Measurements from ENCODE around the gene FBXL16. TPM values are rescaled to one million over a fixed set of nuclear protein-coding genes. Genes with fewer than 3 reads are reported as not detected.
A peak's percentile ranks its signal among the peaks of the same experiment; 100 is the strongest.
"Not testable (repeated sequence)": the region's sequence is repeated elsewhere in the genome, so short reads cannot be mapped to it uniquely, and the experiment has no call there.

The FBXL16 gene
- total RNA-seq, 2 donors from 2014 or later, result 1.2 to 3.1 TPM

DNA sequence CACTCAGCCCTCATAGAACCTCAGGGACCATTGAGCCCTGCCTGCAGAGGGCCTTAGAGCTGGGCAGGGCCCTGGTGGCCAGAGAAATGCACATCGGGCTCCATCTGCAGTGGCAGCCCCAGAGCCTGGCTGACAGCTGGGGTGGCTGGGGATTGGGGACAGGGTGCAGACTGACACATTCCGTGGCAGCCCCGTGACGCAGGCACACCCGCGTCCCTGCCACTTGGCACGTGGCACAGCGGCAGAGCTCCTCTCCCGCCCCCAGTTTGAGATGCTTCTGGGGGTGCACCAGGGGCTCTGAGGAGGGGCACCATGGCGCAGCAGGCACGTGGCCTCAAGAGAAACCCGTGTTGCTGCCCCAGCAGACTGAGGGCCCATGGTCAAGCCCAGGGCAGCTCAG, 2.2 kb downstream of the FBXL16 start:
- DNase-seq, result no peak
- intact Hi-C loops (cut with DNase I, micrococcal nuclease), result loop anchor here in 1 of 2 donors (10.0 kb wide), 1 partner anchor 51 kb away; no protein-coding TSS in a partner anchor
- no peak for ATAC-seq

DNA sequence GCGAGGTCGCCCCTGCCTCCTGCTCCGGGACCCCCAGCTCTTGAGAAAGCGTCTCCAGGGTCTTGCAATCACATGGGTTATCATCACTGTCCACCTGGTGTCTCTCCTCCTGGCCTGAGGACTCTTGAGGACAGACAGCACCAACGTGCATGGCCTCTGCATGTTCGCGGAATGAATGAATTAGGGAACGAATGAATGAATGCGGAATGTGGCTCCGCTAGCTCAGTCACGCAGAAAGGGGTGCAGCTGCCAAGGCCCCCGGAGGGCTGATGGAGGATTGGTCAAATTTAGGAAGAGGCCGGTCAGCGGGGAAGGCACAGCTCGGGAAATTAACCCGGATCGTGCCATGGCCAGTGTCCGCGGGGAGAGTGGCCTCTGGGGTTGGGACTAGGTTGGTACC, 3.3 kb downstream of the FBXL16 start:
- no peak for ATAC-seq
- no peak for DNase-seq
- intact Hi-C loops (cut with DNase I, micrococcal nuclease), result loop anchor here in 1 of 2 donors (10.0 kb wide), 1 partner anchor 52 kb away; no protein-coding TSS in a partner anchor

DNA sequence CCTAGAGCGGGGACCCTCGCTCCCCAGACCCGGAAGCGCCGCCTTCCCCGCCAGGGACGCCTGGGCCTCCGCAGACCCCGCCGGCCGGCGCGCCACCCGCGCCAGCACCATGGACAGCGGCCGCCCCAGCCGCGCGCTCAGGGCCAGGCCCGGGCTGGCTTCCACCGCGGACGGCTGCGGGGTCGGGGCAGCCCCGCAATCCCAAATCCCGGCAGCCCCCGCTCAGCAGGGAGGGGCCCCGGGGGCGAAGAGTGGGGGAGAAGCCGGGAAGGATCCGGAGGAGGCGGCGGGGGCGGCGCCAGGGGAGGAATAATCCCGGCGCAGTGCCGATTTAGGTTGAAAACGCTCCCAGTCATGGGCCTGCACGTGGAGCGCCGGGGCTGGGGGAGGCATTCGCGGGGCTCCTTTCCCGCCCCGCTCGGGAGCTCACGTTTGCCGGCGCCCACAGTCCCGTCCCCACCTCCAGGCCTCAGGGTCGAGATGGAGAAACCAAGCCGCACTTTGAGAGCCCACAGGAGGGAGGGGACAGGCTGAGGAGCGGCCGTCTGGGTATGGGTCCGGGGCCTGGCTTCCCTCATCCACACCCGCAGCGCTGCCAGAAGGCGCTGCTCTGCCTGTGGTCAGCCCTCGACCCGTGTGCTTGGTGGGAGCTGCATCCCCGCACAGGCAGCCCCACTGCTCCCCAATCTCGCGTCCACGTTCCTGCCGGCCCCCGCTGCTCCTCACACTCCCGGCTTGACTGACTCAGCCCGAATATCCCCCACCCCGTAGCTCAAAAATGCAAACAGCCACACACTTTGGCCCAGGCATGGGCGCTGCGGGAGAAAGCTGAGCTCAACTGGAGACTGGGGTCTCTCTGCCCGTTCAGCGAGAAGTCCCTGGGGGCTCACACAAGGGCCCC, 4.7 kb downstream of the FBXL16 start:
- no peak for DNase-seq
- peak; percentile 16 for ATAC-seq
- intact Hi-C loops (cut with DNase I, micrococcal nuclease), result loop anchor here in 1 of 2 donors (10.0 kb wide), 1 partner anchor 54 kb away; no protein-coding TSS in a partner anchor

DNA sequence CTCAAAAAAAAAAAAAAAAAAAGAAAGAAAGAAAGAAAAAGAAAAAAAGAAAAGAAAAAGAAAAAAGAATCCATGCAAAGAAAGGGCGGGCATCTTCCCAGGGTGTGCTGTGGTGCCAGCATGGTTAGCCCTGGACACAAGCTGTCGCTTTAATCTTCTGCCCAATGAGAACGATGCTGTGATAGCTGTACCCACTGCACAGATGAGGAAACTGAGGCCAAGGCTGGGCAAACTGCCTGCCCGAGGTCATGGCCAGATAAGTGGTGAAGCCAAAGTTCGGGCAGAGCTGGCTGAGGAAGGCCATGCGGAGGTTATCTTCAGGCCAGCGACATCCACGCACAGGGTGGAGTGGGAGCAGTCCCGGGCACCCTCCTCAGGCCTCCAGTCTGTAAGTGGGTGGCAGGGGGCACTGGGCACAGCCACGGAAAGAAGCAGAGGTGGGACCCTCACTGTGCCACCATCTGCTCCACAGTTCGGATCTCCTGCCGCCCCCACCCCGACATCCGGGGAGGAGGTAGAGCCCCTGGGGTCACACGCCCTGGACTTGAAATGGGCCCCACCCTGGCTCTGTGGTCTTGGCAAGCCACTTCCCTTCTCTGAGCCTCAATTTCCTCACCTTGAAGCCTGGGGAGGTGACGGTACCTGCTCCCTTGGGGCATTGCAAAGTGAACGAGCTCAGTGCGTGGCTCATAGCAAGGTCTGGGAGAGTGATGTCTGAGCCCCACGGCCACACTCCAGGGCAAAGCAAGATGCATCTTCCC, 6.5 kb downstream of the FBXL16 start:
- DNase-seq (no peak), ATAC-seq (no peak)
- intact Hi-C loops (cut with DNase I, micrococcal nuclease), result no loop called here

DNA sequence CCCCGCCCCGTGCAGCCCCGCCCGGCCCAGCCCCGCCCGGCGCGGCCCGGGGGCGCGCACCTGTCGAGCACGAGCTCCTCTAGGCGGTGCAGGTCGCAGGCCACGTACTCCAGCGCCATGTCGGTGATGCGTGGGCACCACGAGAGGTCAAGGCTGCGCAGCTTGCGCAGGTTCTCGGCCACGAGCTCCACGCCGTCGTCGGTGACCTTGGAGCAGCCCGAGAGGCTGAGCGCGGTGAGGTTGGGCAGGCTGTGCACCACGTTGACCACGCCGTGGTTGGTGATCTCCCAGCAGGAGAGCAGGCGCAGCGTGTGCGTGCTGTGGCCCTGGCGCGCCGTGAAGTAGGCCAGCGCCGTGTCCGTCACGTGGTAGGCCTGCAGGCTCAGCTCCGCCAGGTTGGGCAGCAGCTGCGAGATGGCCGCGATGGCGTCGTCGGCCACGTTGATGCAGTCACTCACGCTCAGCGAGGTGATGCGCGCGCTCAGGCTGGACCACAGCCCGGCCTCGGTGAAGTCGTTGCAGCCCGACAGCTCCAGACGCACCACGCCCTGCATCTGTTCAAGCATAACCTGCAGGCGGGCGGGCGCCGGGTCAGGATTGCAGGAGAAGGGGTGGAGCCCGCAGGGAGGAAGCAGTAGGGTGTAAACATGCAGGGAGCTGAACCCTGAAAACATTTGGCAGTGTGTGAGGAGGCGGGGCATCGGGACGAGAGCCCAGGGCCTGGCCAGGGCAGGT, 10.1 kb downstream of the FBXL16 start:
- peak; percentile 89 to 92 for DNase-seq

DNA sequence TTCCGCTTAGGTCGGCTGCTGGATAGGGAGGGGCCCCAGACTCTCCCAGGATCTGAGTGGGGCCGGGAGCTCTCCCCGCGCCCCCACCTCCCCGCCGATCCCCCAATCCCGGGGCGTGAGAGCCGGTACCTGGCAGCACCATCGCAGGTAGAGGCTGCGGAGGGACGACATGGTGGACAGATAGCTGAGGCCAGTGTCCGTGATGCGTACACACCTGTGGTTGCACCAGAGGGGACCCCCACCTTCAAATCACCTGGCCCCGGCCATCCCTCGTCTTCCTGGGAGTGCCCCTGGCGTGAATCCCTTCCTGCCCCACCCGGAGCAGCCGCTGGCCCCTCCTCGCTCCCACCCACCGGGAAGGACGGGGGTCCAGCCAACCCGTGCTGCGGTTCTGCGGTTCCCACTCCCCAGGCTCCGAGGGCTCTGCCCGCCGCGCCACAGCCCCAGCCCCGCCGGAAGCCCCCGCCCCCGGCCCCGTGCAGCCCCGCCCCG, 10.7 kb downstream of the FBXL16 start:
- DNase-seq (no peak), ATAC-seq (no peak)
- intact Hi-C loops (cut with DNase I, micrococcal nuclease), result no loop called here

More for the DNA sequence above, 10.1 kb downstream of the FBXL16 start:
- peak; percentile 86 for ATAC-seq
- intact Hi-C loops (cut with DNase I, micrococcal nuclease), result no loop called here

DNA sequence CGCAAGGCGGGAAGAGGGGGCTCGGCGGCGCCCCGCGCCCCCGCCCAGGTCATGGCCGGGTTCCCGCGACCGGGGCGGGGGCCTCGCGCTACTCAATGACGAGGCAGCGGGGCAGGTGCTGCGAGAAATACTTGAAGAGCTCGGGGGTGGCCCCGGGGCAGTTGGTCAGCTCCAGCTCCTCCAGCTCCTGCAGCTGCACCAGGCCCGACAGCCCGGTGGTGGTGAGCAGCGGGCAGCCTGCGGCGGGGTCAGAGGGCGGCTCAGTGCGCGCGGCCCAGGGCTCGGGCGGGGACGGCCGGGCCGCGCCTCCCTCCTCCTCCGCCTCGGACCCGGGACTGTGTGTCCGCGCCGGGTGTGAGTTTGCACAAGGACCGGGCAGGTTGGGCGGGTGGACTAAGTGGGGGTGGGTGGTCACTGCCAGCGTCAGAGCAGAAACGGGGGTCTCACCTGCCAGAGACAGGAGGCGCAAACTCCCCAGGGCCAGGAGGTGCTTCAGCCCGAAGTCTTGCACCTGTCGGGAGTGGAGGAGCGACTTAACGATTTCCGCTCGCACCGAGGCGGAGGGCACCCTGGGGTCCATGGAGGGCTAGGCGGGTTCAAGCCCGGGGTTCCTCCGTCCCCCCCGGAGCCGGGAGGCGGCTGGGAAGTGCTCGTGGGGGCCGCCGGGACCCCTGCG, 11.3 kb downstream of the FBXL16 start:
- ATAC-seq (no peak), DNase-seq (no peak)
- intact Hi-C loops (cut with DNase I, micrococcal nuclease), result no loop called here

DNA sequence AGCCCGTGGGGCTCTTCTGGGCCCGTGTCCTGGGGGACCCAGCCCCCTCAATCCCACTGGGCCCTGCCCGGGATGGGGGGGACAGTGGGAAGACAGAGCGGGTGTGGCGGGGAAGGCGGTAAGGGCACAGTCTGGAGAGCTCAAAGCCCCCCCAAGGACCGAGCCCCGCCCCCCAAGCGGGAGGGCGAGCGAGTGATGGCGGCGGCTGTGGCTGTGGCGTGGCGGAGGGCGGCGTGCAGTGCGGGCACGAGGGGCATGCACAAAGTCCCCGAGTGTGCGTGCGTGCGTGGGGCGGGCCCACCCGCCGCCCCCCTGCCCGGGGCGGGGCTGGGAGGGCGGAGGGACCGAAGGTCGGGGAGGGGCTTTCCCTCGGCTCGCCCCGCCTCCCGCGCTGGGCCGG, 11.8 kb downstream of the FBXL16 start:
- ATAC-seq (no peak), DNase-seq (no peak)
- intact Hi-C loops (cut with DNase I, micrococcal nuclease), result no loop called here

DNA sequence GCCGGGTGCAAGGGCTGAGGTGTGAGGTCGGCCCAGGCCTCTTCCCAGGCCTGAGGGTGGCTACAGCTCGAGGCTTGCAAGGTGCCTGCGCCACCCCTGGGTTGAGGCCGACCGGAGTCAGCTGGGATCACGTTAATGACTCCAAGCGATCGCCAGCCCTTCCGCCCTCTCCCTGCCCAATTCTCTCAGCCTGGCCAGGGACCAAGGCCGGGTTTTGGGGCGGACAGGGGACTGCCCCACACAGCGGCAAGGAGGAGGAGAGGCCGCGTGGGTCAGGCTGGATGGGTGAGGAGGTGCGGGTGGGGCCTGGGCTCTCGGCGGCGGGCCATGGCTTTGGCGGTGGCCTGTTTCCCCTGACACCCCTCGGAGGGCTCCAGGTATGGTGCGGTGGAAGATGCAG, 12.2 kb downstream of the FBXL16 start:
- ATAC-seq (no peak), DNase-seq (no peak)
- intact Hi-C loops (cut with DNase I, micrococcal nuclease), result no loop called here

DNA sequence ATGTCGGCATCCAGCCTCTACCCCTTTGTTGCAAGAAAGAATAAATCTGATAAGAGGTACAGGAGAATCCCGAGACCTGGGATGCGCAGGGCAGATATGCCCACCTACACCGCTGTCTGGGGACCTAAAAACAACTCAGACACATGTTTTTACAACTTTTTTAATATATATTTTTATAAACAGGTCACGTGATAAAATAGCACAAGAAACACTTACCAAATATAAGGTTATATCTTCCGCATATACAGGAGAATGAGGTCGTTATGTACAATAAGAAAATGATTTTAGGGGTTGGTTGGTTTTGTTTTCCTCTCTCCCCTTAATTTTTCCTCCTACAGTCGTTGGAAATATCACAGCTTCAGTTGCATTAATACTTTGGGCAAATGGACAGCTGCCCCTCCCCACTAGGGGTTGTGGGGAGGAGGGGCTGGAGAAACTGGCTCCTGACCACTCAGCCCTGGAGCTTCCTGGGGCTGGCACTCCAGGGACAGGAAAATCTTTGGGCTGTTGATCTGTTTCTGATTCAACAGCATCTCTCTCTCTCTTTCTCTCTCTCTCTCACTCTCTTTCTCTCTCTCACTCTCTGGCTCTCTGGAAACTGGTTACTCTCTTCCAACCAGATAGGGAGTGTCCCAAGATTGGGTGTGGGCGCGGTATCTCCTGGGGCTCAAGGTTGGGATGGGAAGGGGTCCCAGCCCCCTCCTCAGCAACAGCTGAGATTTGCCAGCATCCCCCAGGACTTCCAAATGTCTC, 13.1 kb downstream of the FBXL16 start:
- intact Hi-C loops (cut with DNase I, micrococcal nuclease), result no loop called here
- no peak for DNase-seq
- no peak for ATAC-seq

DNA sequence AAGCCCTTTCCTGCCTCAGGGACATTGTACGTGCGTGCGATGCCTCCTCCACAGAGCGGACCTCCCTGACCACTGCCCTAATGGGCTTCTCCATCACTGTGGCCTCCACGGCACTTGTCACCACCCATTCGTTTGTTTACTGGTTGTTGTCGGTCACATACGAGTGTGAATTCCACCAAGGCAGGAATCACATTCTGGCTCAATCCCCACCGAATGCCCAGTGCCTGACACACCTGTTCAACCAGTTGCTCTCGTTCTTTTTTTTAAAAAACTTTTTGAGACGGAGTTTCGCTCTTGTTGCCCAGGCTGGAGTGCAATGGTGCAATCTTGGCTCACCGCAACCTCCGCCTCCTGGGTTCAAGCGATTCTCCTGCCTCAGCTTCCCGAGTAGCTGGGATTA, 14.4 kb downstream of the FBXL16 start:
- intact Hi-C loops (cut with DNase I, micrococcal nuclease); ATAC-seq: not testable (repeated sequence)

DNA sequence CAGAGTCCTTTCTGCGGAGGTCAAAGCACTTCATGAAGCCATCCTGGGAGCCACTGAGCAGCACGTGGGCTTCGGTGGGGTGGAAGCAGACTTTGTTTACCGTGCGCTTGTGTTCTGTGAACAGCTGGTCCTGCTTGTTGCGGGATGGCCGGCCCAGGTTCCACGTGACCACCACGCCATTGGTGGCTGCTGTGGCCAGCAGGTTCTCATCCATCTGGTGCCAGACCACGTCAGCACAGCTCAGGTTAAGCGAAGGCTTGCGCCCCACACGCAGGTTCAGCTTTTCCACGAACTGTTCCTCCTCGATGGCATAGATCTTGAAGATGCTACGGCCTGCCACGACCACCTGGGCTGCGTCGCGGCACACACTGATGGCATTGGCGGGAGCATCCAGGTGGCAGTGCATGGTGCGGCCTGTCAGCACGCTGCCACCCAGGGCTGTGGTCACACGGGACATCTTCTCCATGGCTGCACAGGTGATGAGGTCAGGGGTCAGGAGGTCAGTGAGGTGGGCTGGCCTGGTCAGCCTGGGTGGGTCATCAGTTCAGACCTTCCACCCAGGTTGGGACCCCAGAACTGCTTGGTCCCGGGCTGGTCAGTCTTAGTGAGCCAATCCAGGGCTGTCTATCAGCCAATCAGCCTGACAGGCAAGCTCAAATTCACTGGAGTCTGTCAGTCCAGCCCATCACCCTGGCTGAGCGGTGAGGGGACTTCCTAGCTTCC, 16.3 kb downstream of the FBXL16 start:
- ATAC-seq (peak; percentile 1), DNase-seq (no peak)
- intact Hi-C loops (cut with DNase I, micrococcal nuclease), result no loop called here

More for the DNA sequence above, 14.4 kb downstream of the FBXL16 start:
- not testable (repeated sequence) for DNase-seq

DNA sequence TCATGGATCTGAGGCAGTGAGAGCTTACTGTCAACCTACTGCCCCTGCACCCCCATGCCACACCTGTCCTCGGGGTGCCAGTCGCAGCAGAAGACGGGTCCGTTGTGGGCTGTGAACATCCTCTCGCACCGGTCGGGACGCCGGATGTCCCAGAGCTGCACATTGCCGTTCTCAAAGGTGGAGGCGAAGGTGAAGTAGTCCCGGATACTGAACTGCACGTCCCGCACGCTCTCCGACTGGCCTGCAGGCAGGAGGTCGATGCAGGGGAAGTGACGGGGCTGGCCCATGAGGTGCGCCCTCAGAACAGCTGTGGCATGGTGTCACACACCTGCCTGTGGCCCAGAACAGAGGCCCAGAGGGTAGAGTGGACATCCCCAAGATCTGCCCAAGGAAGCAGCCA, 18.1 kb downstream of the FBXL16 start:
- ATAC-seq (no peak), DNase-seq (no peak)
- intact Hi-C loops (cut with DNase I, micrococcal nuclease), result no loop called here

DNA sequence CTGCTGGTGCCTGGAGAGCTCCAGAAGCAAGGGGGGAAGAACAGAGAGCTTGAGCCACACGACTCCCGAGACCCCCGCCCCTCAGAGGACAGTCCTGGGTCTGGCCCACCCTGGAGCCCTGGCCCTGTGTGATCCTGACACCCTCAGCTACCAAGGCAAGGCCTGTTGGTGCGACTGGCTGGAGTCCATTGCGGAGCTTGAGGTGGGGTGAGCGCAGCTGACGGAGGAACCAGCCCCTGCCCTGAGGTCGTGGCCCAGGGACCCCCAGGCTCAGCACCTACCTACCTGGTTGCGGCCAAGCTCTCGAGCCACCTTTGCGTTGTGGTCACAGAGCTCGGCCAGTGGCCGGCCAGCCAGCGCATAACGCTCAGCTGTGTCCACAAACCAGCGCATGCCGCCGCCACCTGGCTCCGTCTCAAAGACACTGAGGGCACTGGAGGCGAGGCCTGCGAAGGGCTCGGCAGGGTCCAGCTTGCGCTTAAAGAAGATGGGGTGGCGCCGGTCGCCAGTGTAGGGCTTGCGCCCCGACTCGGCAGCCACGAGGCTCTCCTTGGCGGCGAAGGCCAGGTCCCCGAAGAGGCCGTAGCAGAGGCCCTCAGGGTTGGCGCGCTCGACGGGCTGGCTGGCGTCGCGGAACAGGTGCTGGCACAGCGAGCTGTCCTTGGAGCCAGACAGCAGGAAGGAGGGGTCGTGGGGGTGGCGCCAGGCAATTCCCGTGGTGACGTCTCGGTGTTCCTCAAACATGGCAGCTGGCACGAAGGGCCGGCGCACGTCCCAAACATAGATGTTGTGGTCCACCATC, 18.9 kb downstream of the FBXL16 start:
- ATAC-seq (no peak), DNase-seq (no peak)
- intact Hi-C loops (cut with DNase I, micrococcal nuclease), result no loop called here

DNA sequence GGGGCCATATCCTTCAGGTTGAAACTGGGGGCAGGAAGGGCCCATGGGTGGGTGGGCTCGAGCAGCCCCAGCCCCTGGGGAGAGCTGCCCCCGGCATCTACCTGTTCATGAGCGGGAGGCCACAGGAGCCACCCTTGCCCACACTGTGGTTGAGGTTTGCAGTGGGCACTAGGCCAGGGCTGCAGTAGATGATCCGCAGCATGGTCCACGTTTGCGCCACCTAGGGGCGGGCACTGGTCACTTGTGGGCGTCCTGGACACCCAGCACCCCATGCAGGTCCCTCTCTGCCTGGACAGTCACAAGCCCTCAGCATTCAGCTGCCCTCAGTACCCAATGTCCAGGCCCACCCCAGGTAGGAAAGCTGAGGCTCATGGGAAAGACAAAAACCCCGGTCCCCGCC, 19.6 kb downstream of the FBXL16 start:
- intact Hi-C loops (cut with DNase I, micrococcal nuclease), result no loop called here
- DNase-seq (peak in 1 of 2 donors; percentile 72), ATAC-seq (peak; percentile 13)

DNA sequence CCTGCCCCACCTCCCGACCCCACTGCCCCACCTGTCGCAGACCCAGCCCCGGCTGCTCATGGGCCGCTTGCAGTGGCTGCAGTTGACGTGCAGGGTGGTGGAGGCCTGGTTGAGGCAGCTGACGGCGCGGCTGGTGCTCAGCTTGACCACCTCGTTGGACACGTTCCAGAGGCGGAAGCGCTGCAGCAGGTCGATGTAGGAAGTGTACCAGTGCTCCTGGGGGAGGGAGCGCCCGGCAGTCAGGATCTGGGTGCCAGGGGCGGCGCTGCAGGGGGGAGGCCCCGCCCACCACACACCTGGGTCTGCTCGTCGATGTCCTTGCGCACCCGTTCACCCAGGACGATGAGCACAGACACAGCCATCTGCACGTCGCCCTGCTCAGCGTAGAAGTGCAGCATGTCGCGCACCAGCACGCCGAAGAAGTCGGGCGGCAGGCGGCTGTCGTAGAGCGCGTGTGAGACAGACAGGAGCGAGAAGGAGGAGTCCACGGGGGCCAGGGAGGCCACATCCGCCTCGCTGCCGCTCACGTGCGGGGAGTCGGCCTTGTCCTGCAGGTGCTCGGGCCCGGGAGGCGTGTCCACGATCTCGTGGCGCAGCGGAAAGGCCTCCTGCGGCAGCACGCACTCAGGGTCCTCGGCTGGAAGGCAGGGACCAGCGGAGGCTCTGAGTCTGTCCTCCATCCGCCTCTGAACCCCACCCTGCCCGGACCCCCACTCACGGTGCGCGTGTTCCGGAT, 20.5 kb downstream of the FBXL16 start:
- DNase-seq (peak in 1 of 2 donors; percentile 46), ATAC-seq (no peak)
- intact Hi-C loops (cut with DNase I, micrococcal nuclease), result no loop called here
